K562 (cell line): ENCODE measurements around the gene ZNF428. TPM values are rescaled to one million over a fixed set of nuclear protein-coding genes. Genes with fewer than 3 reads are reported as not detected.
A peak's percentile ranks its signal among the peaks of the same experiment; 100 is the strongest.

Source experiments
- BACH1 ChIP-seq: fragments of 200-800 bp; sonication (Bioruptor generic); IDR thresholded peaks from 2 replicates; pipeline ENCODE4 v1.6.1; 2016; ENCODE audit warnings: missing genetic modification characterization, missing compliant biosample characterization
- BHLHE40 ChIP-seq: IDR thresholded peaks from 2 replicates; pipeline ENCODE4 v1.6.1; 2011; ENCODE audit warnings: low read length, improper control_type of control experiment
- CREM ChIP-seq: IDR thresholded peaks from 2 replicates; pipeline ENCODE4 v1.6.1; 2014; ENCODE audit warnings: antibody characterized with exemption, low read depth
- MAFF ChIP-seq: IDR thresholded peaks from 2 replicates; pipeline ENCODE4 v1.6.1; 2012; ENCODE audit warnings: low read length, improper control_type of control experiment
- MGA ChIP-seq: fragments of 450-650 bp; IDR thresholded peaks from 2 replicates; pipeline ENCODE4 v1.6.1; 2016; ENCODE audit warnings: mild to moderate bottlenecking, moderate library complexity
- ZNF121 ChIP-seq: sonication (generic); formaldehyde crosslinking; conservative IDR thresholded peaks from 2 replicates; pipeline ENCODE4 v1.8.0; 2022; ENCODE audit warnings: missing genetic modification reagents
- polyA plus RNA-seq, 8 experiments: library from polyadenylated mRNA; depleted of rRNA in 4 of 8; stranded (reverse) in 5 of 8; unstranded in 3 of 8; fragments of >200 nt; fragmentation: Nextera tagmentation in 2 of 8; fragmentation: Illumina TruSeq in 1 of 8; extraction: Ambion mirVana in 2 of 8; extraction: Trizol in 1 of 8; gene quantifications; 2 replicates each; pipeline versions ENCODE4 v1.2.1 to v1.2.3, GENCODE V29; 2011 to 2014; ENCODE audit warnings: inconsistent platforms in 1 of 8, missing spikeins in 1 of 8
- total RNA-seq, 7 experiments: library from RNA; depleted of rRNA in 6 of 7; stranded (reverse); fragments of >200 nt in 6 of 7; fragmentation: Illumina TruSeq in 2 of 7; extraction: Trizol in 2 of 7; gene quantifications; 2 replicates each; pipeline versions ENCODE4 v1.2.1 to v1.2.3, GENCODE V29; 2011 to 2021; ENCODE audit warnings: low replicate concordance in 1 of 7
- TF ChIP-seq, protein P1 (sequence below): sonication (generic); formaldehyde crosslinking; IDR thresholded peaks from 2 replicates; pipeline ENCODE4 v1.8.0; 2023; ENCODE audit warnings: missing genetic modification reagents, mild to moderate bottlenecking, borderline replicate concordance
- TF ChIP-seq, protein P2 (sequence below): fragments of 250-450 bp; sonication (Bioruptor Pico); IDR thresholded peaks from 2 replicates; pipeline ENCODE4 v1.4.0; 2020; ENCODE audit warnings: borderline replicate concordance

Gene ZNF428
- total and polyA plus RNA-seq, 9 of the 15 experiments (the other 6 are each of a cell fraction or from before 2014, with no cell fraction given): 0.15 to 85.7 (median 15.9) TPM

DNA sequence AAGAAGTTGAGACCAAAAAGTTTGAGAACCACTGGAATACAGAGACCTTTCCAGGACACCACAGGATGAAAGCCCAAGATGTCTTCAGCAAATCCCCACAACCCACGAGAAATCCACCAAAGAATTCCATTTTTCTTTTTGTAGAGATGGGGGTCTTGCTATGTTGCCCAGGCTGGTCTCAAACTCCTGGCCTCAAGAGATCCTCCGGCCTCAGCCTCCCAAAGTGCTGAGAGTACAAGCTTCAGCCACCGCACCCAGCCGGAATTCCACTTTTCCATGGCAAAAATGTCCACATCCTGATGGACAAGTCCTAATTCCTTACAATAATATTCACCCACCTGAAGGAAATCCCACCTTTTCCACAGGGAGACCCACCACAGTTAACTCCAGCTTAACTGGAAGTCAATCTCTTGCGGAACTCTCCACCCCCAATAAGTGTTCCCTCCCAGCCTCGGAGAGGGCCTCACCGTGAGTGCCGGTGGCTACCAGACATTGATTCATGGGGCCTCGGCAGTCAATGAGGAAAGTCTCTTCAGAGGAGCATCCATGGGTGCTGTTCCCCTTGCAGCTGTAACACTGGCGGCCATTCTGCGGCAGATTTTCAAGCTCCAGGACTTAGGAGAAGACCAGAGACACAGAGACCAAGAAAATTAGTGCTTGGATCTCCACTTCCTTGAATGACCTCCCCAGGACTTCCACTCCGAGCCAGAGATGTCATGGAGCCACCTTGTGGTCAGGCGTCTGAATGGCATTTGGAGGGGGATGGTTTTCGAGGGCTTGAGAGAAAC is 32.5 kb upstream of the ZNF428 start (continued):
- TF ChIP-seq MGA: no peak
- TF ChIP-seq BACH1 (tag): no peak
- TF ChIP-seq MAFF: no peak
- peak; percentile 84 for TF ChIP-seq ZNF121 (CRISPR knock-in tag)
- TF ChIP-seq CREM: no peak
- TF ChIP-seq, protein P1, sequence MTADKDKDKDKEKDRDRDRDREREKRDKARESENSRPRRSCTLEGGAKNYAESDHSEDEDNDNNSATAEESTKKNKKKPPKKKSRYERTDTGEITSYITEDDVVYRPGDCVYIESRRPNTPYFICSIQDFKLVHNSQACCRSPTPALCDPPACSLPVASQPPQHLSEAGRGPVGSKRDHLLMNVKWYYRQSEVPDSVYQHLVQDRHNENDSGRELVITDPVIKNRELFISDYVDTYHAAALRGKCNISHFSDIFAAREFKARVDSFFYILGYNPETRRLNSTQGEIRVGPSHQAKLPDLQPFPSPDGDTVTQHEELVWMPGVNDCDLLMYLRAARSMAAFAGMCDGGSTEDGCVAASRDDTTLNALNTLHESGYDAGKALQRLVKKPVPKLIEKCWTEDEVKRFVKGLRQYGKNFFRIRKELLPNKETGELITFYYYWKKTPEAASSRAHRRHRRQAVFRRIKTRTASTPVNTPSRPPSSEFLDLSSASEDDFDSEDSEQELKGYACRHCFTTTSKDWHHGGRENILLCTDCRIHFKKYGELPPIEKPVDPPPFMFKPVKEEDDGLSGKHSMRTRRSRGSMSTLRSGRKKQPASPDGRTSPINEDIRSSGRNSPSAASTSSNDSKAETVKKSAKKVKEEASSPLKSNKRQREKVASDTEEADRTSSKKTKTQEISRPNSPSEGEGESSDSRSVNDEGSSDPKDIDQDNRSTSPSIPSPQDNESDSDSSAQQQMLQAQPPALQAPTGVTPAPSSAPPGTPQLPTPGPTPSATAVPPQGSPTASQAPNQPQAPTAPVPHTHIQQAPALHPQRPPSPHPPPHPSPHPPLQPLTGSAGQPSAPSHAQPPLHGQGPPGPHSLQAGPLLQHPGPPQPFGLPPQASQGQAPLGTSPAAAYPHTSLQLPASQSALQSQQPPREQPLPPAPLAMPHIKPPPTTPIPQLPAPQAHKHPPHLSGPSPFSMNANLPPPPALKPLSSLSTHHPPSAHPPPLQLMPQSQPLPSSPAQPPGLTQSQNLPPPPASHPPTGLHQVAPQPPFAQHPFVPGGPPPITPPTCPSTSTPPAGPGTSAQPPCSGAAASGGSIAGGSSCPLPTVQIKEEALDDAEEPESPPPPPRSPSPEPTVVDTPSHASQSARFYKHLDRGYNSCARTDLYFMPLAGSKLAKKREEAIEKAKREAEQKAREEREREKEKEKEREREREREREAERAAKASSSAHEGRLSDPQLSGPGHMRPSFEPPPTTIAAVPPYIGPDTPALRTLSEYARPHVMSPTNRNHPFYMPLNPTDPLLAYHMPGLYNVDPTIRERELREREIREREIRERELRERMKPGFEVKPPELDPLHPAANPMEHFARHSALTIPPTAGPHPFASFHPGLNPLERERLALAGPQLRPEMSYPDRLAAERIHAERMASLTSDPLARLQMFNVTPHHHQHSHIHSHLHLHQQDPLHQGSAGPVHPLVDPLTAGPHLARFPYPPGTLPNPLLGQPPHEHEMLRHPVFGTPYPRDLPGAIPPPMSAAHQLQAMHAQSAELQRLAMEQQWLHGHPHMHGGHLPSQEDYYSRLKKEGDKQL (CRISPR knock-in tag): no peak
- TF ChIP-seq, protein P2, sequence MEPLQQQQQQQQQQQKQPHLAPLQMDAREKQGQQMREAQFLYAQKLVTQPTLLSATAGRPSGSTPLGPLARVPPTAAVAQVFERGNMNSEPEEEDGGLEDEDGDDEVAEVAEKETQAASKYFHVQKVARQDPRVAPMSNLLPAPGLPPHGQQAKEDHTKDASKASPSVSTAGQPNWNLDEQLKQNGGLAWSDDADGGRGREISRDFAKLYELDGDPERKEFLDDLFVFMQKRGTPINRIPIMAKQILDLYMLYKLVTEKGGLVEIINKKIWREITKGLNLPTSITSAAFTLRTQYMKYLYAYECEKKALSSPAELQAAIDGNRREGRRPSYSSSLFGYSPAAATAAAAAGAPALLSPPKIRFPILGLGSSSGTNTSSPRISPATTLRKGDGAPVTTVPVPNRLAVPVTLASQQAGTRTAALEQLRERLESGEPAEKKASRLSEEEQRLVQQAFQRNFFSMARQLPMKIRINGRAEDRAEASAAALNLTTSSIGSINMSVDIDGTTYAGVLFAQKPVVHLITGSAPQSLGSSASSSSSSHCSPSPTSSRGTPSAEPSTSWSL: no peak
- TF ChIP-seq BHLHE40: no peak
